GM18526 (cell line): ENCODE measurements around the gene HNRNPA1.

Source experiments
- POLR2A ChIP-seq: IDR thresholded peaks from 3 replicates; pipeline ENCODE4 v1.6.1; 2011; ENCODE audit not compliant: insufficient read length; ENCODE audit errors: extremely low read depth

The HNRNPA1 gene

DNA sequence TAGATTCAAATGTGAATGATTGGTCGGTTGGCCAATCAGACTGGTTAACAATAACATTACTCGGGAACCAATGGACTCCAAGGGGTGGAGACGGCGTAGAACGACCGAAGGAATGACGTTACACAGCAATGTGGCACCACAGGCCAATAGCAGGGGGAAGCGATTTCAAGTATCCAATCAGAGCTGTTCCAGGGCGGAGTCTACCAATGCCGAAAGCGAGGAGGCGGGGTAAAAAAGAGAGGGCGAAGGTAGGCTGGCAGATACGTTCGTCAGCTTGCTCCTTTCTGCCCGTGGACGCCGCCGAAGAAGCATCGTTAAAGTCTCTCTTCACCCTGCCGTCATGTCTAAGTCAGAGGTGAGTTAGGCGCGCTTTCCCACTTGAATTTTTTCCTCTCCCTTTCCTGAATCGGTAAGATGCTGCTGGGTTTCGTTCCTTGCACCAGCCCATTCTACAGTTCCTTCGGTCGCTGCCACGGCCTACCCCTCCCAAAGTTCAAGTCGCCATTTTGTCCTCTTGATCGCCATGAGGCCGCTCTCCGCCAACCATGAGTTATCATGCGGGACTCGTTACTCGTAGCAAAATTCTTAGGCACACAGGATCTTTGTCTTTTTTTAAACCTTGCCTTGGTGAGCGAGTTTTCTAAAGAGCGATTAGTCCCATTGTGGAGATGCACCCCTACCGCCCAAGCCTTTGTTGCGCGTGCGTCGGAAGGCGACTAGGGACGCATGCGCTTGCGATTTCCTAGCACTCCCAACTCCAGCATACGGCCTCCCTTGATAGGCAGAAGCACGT lies at the start of gene HNRNPA1:
TSS of gene HNRNPA1 (plus strand) at position 259 of the 793 bp plus-strand sequence. CDS start at position 341, 82 bp downstream.
- peak; percentile 98 for TF ChIP-seq POLR2A

GRCh38 chr12:54232790-54233189 lies 47.7 kb upstream of the HNRNPA1 start:
- TF ChIP-seq POLR2A: no peak

DNA sequence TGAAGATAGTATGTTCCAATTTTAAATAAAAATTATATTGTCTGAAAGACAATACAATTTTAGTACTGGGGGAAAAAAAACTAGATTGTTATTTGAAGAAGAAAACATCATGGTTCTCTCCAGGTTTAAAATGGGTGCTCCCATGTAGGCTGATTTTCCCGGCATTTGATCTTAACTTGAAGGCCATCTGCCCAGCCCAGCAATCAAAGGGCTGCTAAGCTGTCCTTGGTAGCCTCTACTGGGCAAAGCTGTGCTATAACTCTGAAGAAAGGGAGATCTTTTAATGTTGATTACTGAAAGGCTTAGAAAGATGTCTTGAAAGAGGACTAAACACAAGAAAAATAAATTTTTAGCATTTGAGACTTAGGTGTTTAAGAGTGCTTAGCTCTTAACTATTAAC lies 42.0 kb upstream of the HNRNPA1 start:
- no peak for TF ChIP-seq POLR2A

- no peak for TF ChIP-seq POLR2A
These were observed 40.9 kb upstream of the HNRNPA1 start for GRCh38 chr12:54239620-54240019.

GRCh38 chr12:54240129-54240528 lies 40.4 kb upstream of the HNRNPA1 start:
- TF ChIP-seq POLR2A: no peak

DNA sequence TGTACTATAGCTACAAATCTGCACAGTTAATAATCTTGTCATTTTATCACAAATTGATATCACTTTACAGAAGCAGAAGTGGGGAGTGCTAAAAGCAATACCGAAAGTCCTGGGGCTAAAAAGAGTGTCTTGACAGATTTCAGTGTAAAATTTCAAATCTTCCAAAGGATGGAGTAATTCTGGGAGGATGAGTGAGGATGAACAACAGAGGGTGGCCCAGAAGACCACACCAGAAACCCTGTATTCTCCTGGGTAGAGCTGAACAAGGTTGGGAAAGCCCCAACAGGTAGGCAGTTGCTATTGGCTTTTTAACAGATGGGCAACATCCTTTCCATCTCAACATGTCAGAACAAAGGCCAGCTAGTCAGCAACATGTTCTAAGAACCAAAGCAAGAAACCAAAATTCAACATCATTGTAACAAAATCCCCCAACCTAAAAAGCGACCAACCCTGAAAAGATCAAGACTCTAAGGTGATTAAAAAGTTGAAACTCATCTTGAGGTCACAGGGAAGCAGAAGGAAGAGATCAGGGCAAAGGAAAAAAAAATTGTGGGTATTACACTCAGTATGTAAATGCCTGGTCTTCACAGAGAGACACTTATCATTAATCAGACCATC lies 39.4 kb upstream of the HNRNPA1 start:
- no peak for TF ChIP-seq POLR2A

GRCh38 chr12:54246011-54246641 lies 34.4 kb upstream of the HNRNPA1 start:
- no peak for TF ChIP-seq POLR2A

DNA sequence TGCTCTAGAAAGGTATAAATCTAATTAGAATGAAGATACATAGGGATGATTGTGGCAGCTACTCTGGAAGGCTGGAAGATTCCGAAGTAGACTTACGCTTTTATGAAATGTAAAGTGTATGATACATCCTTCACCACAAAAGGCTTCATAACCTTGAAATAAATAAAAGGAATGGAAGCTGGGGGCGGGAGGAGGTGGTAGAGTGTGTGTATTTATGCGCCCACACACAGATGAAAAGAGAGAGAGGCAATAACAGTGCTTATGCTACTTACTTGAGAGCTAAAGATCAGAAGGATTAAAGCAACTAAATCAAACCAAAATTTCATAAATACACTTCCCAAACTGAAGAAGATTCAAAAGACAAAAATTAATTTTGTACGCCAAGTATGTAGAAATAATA lies 31.0 kb upstream of the HNRNPA1 start:
- TF ChIP-seq POLR2A: no peak

- no peak for TF ChIP-seq POLR2A
These were observed 28.8 kb upstream of the HNRNPA1 start for GRCh38 chr12:54251667-54252284.

DNA sequence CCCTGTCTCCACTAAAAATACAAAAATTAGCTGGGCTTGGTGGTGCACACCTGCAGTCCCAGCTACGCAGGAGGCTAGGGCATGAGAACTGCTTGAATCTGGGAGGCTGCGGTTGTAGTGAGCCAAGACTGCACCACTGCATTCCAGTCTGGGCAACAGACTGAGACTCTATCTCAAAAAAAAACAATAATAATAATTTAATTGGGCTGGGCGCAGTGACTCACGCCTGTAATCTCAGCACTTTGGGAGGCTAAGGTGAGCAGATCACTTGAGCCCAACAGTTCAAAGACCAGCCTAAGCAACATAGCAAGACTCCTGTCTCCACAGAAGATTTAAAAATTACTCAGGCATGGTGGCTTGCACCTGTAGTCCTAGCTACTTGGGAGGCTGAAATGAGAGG lies 27.3 kb upstream of the HNRNPA1 start:
- TF ChIP-seq POLR2A: no peak

GRCh38 chr12:54257332-54257731 lies 23.2 kb upstream of the HNRNPA1 start:
- TF ChIP-seq POLR2A: no peak

GRCh38 chr12:54258201-54258681 lies 22.3 kb upstream of the HNRNPA1 start:
- TF ChIP-seq POLR2A: no peak

DNA sequence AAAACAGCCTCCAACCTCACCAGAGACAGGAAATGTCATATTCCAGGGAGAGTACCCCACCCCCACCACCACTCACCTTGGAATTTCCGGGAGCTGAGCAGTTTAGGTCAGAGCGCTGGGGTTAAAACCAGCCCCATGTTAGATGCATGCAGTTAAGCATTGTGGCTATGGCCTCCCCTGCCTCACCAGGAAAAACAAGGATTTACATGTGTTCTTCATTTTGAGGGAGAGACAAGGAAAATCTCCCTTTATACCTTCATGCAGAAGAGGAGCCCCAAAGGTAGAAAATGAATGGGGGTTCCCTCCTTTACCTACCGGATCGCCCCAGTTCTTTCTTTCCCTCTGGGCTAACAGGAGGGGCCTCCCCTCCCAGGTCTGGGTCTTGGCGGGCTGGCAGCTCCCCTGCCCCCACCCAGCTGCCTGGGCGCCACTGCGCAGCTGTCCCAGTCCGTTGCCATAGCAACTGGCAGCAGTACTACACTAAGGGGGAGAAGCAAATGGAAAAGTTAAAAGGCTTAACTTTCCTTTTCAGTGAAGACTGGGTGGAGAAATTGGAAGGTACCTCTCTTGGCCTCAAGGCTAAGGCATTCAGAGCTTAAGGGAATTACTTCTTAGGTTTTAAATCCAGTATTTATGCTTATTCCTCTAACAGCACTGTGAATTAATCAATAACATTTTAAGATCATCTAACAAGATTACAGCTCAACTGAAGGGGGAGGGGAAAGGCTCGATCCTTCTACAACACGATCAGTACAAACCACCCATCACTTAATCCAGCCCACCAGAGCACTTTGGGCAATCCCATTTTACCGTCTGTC lies 21.1 kb upstream of the HNRNPA1 start:
- TF ChIP-seq POLR2A: no peak

- TF ChIP-seq POLR2A: no peak
These were observed 18.6 kb upstream of the HNRNPA1 start for GRCh38 chr12:54261815-54262402.

GRCh38 chr12:54262403-54262925 lies 18.1 kb upstream of the HNRNPA1 start:
- no peak for TF ChIP-seq POLR2A

DNA sequence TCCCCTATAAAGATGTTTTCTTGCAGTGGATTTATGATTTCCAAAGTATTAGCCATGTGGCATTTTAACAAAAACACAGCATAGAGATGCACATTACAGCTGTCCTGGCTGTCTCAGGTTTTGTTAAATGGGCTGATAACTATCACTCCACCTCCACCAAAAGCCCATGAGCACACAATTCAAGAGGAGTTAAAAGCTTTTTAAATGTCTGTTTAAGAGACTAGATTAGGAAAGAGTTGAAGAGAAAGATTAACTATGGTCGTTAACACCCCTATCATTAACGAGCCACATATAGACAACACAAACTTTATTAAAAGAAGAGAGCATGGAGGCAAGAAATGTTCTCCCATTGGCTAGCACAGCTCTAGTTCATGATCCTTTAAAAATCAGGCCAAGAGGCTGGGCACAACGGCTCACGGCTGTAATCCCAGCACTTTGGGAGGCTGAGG lies 15.1 kb upstream of the HNRNPA1 start:
- no peak for TF ChIP-seq POLR2A
